ENCODE measurements around the gene THBD.

Gene THBD

DNA sequence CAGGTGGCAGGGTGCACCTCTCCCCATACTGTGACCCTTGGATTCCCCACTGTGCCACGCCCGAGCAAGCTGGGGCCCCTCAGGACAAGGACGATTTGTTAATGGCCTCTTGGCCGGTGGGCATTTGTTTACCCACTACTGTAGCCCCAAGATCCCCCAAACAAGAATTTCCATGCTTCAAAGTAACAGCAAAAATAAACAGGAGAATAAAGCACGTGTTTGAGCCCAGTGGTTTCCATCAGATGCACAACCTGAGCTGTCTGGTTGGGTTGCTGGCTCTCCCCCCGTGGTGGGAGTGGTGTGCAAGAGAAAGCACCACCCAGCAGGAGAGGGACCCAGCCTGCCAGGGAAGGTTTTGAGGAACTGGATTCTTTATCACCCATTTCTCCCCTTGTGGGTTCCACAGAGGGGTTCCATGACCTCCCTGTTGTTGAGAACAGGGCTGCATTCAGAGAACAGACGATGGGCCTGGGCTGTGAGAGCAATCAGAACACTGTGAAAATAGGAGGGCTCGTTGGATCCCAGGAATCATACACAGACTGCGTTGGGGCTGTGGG is 31.9 kb upstream of the THBD start:
- Mint-ChIP-seq H3K4me1 (no peaks in the 10 kb centered on the region), H3K27ac (ENCODE audit: low read depth) (no peak overlapping the region), H3K27me3 (no peaks in the 10 kb centered on the region), H3K4me3 (no peak overlapping the region), H3K36me3 (ENCODE audit: insufficient read depth) (no peaks in the 10 kb centered on the region), H3K9me3 (no peaks in the 10 kb centered on the region)
- DNase-seq (ENCODE audit: low spot score in 2 of 2) (no peak), ATAC-seq (replicated peaks; ENCODE audit: extremely low read depth, poor library complexity, severe bottlenecking) (no peak)

DNA sequence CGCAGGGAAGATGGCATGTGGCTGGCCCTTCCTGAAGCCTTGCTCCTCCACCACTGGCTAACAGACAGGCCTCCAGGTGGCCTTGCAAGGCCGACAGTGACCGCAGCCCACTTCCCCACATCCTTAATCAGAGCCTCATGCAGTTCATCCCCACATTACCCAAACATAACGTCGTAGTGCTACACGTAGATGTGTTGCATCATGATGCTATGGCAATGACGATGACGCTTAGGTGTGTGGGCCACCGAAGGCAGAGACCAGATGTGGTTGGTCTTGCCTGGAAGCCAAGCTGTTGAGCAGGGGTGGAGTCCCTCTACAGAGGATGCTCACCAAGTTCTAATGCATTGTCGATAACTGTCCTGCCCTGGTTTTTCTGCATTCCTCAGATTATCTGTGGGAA is 31.0 kb upstream of the THBD start:
- H3K9me3 Mint-ChIP-seq = no peaks in the 10 kb centered on the region
- H3K36me3 Mint-ChIP-seq (ENCODE audit: insufficient read depth) = no peaks in the 10 kb centered on the region
- ATAC-seq (replicated peaks; ENCODE audit: extremely low read depth, poor library complexity, severe bottlenecking) (no peak), DNase-seq (ENCODE audit: low spot score in 2 of 2) (no peak)
- H3K4me3 Mint-ChIP-seq = no peak overlapping the region
- H3K27me3 Mint-ChIP-seq = no peaks in the 10 kb centered on the region
- H3K27ac Mint-ChIP-seq (ENCODE audit: low read depth) = no peak overlapping the region
- no peaks in the 10 kb centered on the region for H3K4me1 Mint-ChIP-seq

DNA sequence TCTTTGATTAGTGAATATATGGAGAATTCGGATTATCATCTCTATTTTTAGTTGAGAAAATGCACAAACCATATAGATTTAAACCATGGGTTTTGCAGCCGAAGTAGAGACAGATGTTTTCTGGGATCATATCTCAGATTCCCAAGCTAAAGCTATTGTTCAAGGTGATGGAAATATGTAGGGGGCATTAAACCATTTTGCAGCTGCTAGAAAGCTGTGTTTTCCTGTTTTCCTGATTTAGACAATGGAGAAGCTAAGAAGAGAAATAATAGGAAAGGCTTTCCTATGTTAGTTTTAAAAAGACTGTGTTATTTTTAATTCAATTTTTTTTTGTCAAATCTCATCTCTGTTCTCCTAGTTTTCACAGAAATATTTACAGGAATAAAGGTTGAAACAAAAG is 30.5 kb upstream of the THBD start:
- Mint-ChIP-seq H3K27me3 (no peaks in the 10 kb centered on the region), H3K9me3 (no peaks in the 10 kb centered on the region), H3K4me3 (no peak overlapping the region), H3K4me1 (no peaks in the 10 kb centered on the region), H3K36me3 (ENCODE audit: insufficient read depth) (no peaks in the 10 kb centered on the region), H3K27ac (ENCODE audit: low read depth) (no peak overlapping the region)
- DNase-seq (ENCODE audit: low spot score in 2 of 2) (no peak), ATAC-seq (replicated peaks; ENCODE audit: extremely low read depth, poor library complexity, severe bottlenecking) (no peak)

DNA sequence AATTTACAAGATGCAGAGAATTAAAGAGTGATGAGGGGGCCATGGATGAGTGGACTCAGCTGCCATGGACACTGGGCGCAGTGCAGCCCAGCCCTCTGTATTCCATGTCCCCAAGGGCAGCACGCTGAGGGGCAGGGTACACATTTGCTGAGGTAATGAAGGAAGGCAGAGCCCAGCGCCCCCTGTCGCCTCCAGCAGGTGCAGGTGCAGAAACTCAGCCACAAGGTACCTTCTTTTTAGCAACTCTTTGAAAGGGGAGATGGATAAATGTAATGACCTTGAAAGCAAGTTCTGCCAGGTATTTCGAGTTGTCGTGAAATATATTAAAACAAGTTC is 29.5 kb upstream of the THBD start:
- DNase-seq (ENCODE audit: low spot score in 2 of 2) (no peak), ATAC-seq (replicated peaks; ENCODE audit: extremely low read depth, poor library complexity, severe bottlenecking) (no peak)
- H3K4me1 Mint-ChIP-seq = no peaks in the 10 kb centered on the region
- no peaks in the 10 kb centered on the region for H3K36me3 Mint-ChIP-seq (ENCODE audit: insufficient read depth)
- H3K4me3 Mint-ChIP-seq = no peak overlapping the region
- no peak overlapping the region for H3K27ac Mint-ChIP-seq (ENCODE audit: low read depth)
- no peaks in the 10 kb centered on the region for H3K9me3 Mint-ChIP-seq
- H3K27me3 Mint-ChIP-seq = no peaks in the 10 kb centered on the region

DNA sequence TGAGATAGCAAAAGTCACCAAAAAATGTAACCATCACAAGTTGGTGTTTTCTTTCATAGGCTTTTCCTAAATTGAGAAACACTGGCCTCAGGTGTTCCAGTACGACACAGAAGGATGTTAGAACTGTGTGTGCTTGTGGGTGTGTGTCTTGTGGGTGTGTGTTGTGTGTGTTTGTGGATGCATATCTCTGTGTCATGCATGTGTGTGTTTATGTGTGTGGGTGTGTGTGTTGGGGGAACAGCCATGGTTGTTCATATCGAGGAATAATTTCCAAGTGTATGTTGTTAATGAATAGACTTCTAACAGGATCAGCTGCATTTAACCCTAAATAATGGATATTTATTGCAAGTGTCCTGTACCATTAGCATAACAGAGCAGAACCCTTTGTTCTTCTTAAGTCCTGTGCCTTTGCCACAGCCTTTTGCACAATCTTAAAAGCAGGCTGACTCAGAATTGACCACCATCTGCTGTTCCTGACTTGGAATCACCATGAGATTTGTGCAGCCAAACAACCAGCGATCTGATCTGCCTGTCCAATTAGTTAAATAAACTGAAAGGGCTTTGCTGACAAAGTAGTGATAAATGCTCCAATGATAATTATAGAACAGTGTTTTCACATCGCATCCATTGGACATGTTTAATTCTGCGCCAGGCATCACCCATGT is 29.0 kb upstream of the THBD start:
- ATAC-seq (replicated peaks; ENCODE audit: extremely low read depth, poor library complexity, severe bottlenecking) (no peak), DNase-seq (ENCODE audit: low spot score in 2 of 2) (no peak)
- Mint-ChIP-seq H3K27ac (ENCODE audit: low read depth) (no peak overlapping the region), H3K4me1 (no peaks in the 10 kb centered on the region), H3K9me3 (no peaks in the 10 kb centered on the region), H3K36me3 (ENCODE audit: insufficient read depth) (no peaks in the 10 kb centered on the region), H3K27me3 (no peaks in the 10 kb centered on the region), H3K4me3 (no peak overlapping the region)

DNA sequence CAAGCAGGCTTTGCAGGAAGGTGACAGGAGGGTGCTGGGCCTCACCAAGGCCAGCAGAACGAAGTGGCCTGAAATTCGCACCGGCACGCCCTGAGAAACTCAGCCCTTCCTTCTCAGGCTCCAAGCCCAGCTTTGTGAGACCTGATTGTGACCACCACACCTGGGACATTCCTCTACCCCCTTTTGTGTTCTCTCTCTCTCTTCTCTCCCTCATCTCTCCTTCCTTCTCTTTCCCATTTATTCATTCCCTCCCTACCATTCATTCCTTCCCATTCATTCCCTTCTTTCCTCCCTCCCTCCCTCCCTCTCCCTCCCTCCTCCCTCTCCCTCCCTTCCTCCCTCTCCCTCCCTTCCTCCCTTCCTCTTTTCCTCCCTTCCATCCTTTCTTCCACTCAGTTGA is 27.8 kb upstream of the THBD start:
- Mint-ChIP-seq H3K27me3 (no peaks in the 10 kb centered on the region), H3K4me3 (no peak overlapping the region), H3K36me3 (ENCODE audit: insufficient read depth) (no peaks in the 10 kb centered on the region), H3K27ac (ENCODE audit: low read depth) (no peak overlapping the region), H3K4me1 (no peaks in the 10 kb centered on the region), H3K9me3 (no peaks in the 10 kb centered on the region)
- no peak for DNase-seq (ENCODE audit: low spot score in 2 of 2)
- ATAC-seq (replicated peaks; ENCODE audit: extremely low read depth, poor library complexity, severe bottlenecking) = no peak

DNA sequence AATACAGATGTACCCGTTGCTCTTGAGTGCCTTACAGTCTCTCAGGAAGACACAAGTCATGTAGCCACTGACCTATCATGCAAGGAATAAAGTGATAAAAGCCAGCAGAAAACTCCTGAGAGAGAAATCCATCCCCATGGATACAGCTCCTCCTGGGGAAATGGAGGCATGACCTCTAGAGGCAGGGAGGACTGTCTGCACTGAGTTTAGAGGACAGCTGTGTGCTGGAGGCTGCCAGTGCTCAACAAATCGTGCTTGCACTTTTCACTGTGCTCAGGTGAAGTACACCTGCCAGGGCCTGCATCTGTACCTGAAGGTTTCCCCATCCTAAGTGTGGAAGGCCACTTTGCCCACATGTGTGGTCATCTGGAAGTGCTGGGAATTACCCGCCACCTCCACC is 24.6 kb upstream of the THBD start:
- DNase-seq (ENCODE audit: low spot score in 2 of 2) (no peak), ATAC-seq (replicated peaks; ENCODE audit: extremely low read depth, poor library complexity, severe bottlenecking) (no peak)
- no peaks in the 10 kb centered on the region for H3K27me3 Mint-ChIP-seq
- H3K4me3 Mint-ChIP-seq = no peak overlapping the region
- no peaks in the 10 kb centered on the region for H3K9me3 Mint-ChIP-seq
- no peak overlapping the region for H3K27ac Mint-ChIP-seq (ENCODE audit: low read depth)
- no peaks in the 10 kb centered on the region for H3K36me3 Mint-ChIP-seq (ENCODE audit: insufficient read depth)
- no peaks in the 10 kb centered on the region for H3K4me1 Mint-ChIP-seq

DNA sequence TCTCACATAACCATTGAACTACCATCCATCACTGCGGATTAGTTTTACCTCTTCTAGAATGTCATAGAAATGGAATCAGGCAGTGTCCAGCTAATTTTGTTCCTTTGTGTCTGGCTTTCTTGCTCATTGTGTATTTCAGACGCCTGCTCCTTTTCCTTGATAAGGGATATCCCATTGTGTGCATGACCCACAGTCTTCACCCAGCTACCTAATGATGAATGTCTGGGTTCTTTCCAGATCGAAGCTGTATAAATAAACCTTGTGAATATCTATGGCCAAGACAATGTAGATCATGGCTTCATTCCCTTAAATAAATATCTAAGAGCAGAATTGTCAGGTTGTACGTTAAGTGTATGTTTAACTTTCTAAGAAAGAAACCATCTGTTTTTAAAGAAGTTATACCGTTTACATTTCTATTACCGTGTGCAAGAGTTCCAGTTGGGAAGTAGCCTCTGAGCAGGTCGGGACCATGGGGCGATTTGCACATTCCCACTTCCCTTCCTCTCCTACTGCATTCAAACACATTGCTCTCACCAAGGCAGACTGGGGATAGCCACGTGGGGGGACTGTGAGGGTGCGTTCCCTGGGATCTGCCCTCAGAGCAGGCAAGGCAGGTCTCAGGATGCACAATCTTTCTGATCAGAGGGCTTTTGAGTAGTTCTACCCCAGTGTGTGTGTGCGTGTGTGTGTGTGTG is 23.6 kb upstream of the THBD start:
- Mint-ChIP-seq H3K4me1 (no peaks in the 10 kb centered on the region), H3K27me3 (no peaks in the 10 kb centered on the region), H3K4me3 (no peak overlapping the region), H3K27ac (ENCODE audit: low read depth) (no peak overlapping the region), H3K36me3 (ENCODE audit: insufficient read depth) (no peaks in the 10 kb centered on the region), H3K9me3 (no peaks in the 10 kb centered on the region)
- DNase-seq (ENCODE audit: low spot score in 2 of 2) (no peak), ATAC-seq (replicated peaks; ENCODE audit: extremely low read depth, poor library complexity, severe bottlenecking) (no peak)

DNA sequence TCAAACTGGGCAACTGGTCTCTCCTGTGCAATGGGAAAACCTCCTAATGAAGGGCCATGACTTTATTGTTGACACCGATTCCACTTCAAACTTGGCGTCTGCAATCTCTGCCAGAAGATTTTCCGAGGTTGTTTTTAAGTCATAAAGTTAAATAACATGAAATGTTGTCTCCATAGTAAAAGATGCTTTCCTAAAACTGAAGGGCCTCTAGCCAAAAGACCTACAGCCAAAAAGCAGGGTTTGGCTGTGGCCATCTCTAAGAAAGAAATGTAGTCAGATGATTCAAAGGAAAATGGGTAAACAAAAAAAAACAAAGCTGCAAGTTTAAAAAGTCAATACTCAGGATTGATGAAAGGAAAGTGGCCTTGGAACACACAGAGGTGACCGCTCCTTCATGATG is 22.5 kb upstream of the THBD start:
- Mint-ChIP-seq H3K9me3 (no peaks in the 10 kb centered on the region), H3K36me3 (ENCODE audit: insufficient read depth) (no peaks in the 10 kb centered on the region), H3K4me3 (no peak overlapping the region), H3K27ac (ENCODE audit: low read depth) (no peak overlapping the region), H3K27me3 (no peaks in the 10 kb centered on the region), H3K4me1 (no peaks in the 10 kb centered on the region)
- no peak for DNase-seq (ENCODE audit: low spot score in 2 of 2)
- ATAC-seq (replicated peaks; ENCODE audit: extremely low read depth, poor library complexity, severe bottlenecking) = no peak

DNA sequence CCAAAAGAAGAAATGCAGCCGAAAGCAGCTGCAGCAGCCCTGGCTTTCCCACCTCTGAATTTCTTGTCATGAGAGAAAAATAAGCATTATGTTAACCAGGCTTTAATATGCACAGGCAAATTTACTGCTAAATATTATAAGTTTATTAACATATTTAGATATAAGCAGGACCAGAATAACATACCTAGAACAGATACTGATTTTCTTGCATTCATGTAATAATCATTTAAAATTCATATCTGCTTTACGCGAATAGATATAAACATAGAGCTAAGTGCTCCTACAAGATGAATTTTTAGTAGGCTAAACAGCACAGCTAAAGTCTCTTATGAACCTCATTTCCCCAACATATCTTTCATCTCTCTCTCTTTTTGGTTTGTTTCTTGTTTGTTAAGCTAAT is 21.9 kb upstream of the THBD start:
- Mint-ChIP-seq H3K4me1 (no peaks in the 10 kb centered on the region), H3K9me3 (no peaks in the 10 kb centered on the region), H3K27ac (ENCODE audit: low read depth) (no peak overlapping the region), H3K4me3 (no peak overlapping the region), H3K27me3 (no peaks in the 10 kb centered on the region), H3K36me3 (ENCODE audit: insufficient read depth) (no peaks in the 10 kb centered on the region)
- no peak for DNase-seq (ENCODE audit: low spot score in 2 of 2)
- no peak for ATAC-seq (replicated peaks; ENCODE audit: extremely low read depth, poor library complexity, severe bottlenecking)

DNA sequence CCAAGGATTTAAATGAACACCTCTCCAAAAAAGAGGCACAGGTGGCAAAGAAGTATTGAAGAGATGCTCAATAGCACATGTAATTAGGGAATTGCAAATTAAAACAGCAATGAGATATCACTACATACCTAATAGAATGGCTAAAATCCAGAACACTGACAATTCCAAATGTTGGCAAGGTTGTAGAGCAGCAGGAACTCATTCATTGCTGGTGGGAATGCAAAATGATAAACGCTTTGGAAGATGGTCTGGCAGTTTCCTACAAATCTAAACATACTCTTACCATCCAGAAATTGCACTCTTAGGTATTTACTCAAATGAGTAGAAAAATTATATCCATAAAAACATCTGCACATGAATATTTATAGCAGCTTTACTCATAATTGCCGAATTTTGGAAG is 19.6 kb upstream of the THBD start:
- Mint-ChIP-seq H3K27ac (ENCODE audit: low read depth) (no peak overlapping the region), H3K4me1 (no peaks in the 10 kb centered on the region), H3K27me3 (peaks cover 13% of the 10 kb centered on the region), H3K36me3 (ENCODE audit: insufficient read depth) (no peaks in the 10 kb centered on the region), H3K4me3 (no peak overlapping the region), H3K9me3 (no peaks in the 10 kb centered on the region)
- no peak for ATAC-seq (replicated peaks; ENCODE audit: extremely low read depth, poor library complexity, severe bottlenecking)
- DNase-seq (ENCODE audit: low spot score in 2 of 2) = no peak

DNA sequence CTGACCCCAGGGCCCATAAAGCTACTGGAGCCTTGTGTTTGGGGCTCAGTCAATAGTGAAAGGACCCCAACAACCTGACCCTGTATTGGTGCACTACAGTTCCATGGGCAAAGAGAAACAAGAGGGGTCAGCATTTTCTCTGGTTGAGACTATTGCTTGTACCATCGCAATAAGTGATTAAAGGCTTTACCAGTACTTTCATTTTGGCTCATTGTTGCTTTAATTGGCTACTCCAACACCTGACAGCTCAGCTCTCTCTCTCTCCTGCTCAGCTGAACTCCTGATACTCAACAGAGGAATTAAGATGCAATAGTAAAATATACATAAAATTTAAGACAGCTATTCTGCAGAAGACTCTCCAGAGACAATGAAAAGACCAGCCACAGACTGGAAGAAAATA is 18.8 kb upstream of the THBD start:
- Mint-ChIP-seq H3K9me3 (no peaks in the 10 kb centered on the region), H3K36me3 (ENCODE audit: insufficient read depth) (no peaks in the 10 kb centered on the region)

DNA sequence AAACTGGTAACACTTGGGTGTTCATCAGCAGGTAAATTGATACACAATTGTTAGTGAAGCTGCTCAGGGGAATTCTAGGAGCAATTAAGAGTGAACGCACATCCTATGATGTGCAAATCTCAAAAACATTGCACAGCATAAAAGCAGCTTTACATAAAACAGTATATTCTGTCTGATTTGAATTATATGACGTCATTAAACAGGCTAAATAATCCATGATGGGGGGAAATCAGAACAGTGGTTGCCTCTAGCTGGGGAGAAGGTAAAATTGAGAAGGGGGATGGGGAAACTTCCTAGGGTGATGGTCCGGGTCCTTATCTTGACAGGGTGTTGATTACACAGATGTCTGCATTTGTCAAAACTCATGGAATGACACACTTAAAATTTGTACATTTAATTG is 17.3 kb upstream of the THBD start:
- Mint-ChIP-seq H3K36me3 (ENCODE audit: insufficient read depth) (no peaks in the 10 kb centered on the region), H3K4me1 (no peaks in the 10 kb centered on the region), H3K27me3 (peaks cover 13% of the 10 kb centered on the region), H3K4me3 (no peak overlapping the region), H3K27ac (ENCODE audit: low read depth) (no peak overlapping the region), H3K9me3 (no peaks in the 10 kb centered on the region)
- no peak for DNase-seq (ENCODE audit: low spot score in 2 of 2)
- no peak for ATAC-seq (replicated peaks; ENCODE audit: extremely low read depth, poor library complexity, severe bottlenecking)

More for the DNA sequence above, 18.8 kb upstream of the THBD start:
- H3K4me1 Mint-ChIP-seq = no peaks in the 10 kb centered on the region
- no peak for ATAC-seq (replicated peaks; ENCODE audit: extremely low read depth, poor library complexity, severe bottlenecking)
- H3K27me3 Mint-ChIP-seq = peaks cover 13% of the 10 kb centered on the region
- DNase-seq (ENCODE audit: low spot score in 2 of 2) = no peak
- no peak overlapping the region for H3K27ac Mint-ChIP-seq (ENCODE audit: low read depth)
- H3K4me3 Mint-ChIP-seq = no peak overlapping the region
